Activated CD8-positive, alpha-beta memory T cell treated with anti-CD3 and anti-CD28 coated beads, Interleukin-2, amount 10 ng/mL, durations not matched to agents 7 days and 5 days (primary cell): ENCODE data around the gene MORN5. TPM values are rescaled to one million over a fixed set of nuclear protein-coding genes. Genes with fewer than 3 reads are reported as not detected.

ENCODE experiments used
- ATAC-seq: fragments of 150-1000 bp; cut with Tn5 transposase; one replicate; pipeline ENCODE4 v1.10.0; 2021; ENCODE audit warnings: moderate library complexity
- CTCF ChIA-PET: fragments of 350-600 bp; sonication (Branson Sonifier 250); formaldehyde crosslinking; loops from one replicate; lab custom pipeline; 2021; ENCODE audit warnings: antibody characterized with exemption; lab: Charles Lee
- DNase-seq: peaks from one replicate; pipeline ENCODE4 v3.0.0-alpha.2; 2020
- H3K27ac Mint-ChIP-seq: one replicate; pipeline ENCODE4 v1.8.0; 2021; ENCODE audit warnings: mild to moderate bottlenecking, mixed read lengths
- H3K27me3 Mint-ChIP-seq: one replicate; pipeline ENCODE4 v1.8.0; 2021; ENCODE audit warnings: mixed read lengths
- H3K36me3 Mint-ChIP-seq: one replicate; pipeline ENCODE4 v1.8.0; 2021; ENCODE audit warnings: mild to moderate bottlenecking, mixed read lengths
- H3K4me1 Mint-ChIP-seq: one replicate; pipeline ENCODE4 v1.8.0; 2021; ENCODE audit warnings: mixed read lengths
- H3K4me3 Mint-ChIP-seq: one replicate; pipeline ENCODE4 v1.8.0; 2021; ENCODE audit warnings: mild to moderate bottlenecking, moderate library complexity, mixed read lengths
- H3K9me3 Mint-ChIP-seq: one replicate; pipeline ENCODE4 v1.8.0; 2022; ENCODE audit warnings: low read depth, mixed read lengths
- total RNA-seq, 2 experiments: library from RNA; stranded (reverse); gene quantifications; one replicate each; pipeline ENCODE4 v1.2.3, GENCODE V29; 2021

Gene MORN5
- total RNA-seq, 2 experiments from 2014 or later, result not detected

- Mint-ChIP-seq H3K27ac (no peak overlapping the region), H3K9me3 (no peaks in the 10 kb centered on the region), H3K36me3 (no peaks in the 10 kb centered on the region), H3K27me3 (peaks cover 90% of the 10 kb centered on the region), H3K4me1 (peaks cover 21% of the 10 kb centered on the region), H3K4me3 (peak overlapping the region; percentile 36)
- CTCF ChIA-PET, result interaction anchor here (1.8 kb wide), 1 partner anchor 119 kb away, joined by 5 read pairs; no protein-coding TSS in a partner anchor
- DNase-seq (peak; percentile 46), ATAC-seq (no peak)
Observed at GRCh38 chr9:122218071-122218934, 58.6 kb downstream of the MORN5 start.

DNA sequence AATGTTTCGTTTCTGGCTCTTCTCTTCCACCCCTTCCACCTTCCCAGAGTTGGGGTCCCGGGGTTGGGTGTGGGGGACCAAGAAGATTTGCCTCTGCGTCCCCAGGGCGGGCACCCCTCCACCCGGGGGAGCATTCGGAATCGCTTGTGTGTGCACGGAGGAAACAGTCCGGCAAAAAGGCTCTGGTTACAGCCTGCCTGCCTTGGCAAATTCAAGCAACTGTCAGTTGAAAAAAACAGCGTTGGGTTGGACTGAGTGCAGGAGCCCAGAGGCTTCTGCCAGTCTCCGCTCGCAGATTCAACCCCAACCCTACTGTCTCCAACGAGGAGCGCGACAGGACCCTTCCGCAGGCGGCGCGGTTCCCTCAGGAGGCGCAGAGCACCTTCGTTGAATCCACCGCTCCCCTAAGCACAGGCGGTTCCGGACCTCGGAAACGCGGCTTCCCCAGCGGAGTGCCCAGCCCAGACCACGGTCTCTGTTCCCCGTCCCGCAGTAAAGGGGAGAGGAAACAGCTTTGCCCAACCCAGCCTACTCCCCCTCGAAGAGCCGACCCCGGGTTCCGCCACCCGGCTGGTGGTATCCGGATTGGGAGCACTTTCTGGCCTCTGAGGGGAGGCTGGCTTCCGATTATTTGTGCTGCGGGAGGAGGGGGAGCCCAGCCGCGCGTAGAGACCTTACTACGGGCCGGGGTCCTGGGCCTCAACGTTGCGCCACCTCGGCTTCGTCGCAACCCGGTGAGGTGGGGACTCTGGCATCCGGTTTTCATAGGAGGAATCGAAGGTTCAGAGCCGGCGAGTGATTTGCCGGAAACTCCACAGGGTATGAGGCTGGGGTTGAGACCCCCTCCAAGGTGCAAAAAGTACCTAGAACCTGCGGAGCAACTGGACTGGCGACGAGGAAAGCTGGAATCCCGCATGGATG, 59.5 kb downstream of the MORN5 start:
- DNase-seq, result no peak
- CTCF ChIA-PET, result no interaction called here
- peaks cover 93% of the 10 kb centered on the region for H3K27me3 Mint-ChIP-seq
- peak overlapping the region; percentile 36 for H3K4me3 Mint-ChIP-seq
- peak; percentile 30 for ATAC-seq
- H3K9me3 Mint-ChIP-seq, result no peaks in the 10 kb centered on the region
- H3K4me1 Mint-ChIP-seq, result peaks cover 21% of the 10 kb centered on the region
- H3K36me3 Mint-ChIP-seq, result no peaks in the 10 kb centered on the region
- no peak overlapping the region for H3K27ac Mint-ChIP-seq

DNA sequence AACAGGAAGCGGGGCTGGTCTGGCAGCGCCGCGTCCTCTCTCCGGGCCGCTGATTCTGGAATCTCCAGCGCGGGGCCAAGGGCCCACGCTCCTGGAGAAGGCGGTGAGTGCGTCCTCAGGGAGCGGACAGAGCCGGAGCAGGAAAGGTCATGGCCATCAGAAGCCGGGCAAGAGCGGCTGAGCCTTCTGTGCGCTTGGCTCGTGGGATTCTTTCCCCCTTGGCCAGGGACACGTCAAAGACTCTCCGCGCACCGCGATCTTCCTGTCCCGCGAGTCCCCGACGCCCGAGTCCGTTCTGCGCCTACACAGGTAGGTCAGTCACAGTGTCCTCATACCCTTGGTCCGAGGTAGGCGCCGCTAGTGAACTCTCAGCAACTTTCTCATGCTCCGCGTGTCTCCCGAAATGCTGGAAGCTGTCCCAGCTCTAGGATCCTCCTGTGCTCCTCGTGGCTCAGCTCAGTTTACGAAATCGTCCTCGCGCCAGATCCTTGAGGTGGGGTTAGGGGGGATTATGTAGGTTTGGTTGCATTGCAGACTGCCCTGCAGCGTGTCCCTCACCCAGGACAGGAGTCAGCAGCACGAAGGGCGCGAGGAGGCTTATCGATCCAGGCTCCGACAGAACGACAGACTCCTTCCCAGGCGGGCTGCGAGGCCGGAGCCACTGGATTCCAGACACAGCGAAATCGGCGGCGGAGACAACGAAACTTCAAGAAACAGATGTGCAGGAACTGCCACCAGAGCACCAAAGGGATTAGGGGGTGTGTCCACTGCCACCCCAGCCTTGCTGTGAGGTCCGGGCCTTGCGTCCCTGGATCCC, 60.4 kb downstream of the MORN5 start:
- Mint-ChIP-seq H3K27me3 (peaks cover 90% of the 10 kb centered on the region), H3K4me1 (peaks cover 19% of the 10 kb centered on the region), H3K9me3 (no peaks in the 10 kb centered on the region), H3K4me3 (no peak overlapping the region), H3K36me3 (no peaks in the 10 kb centered on the region), H3K27ac (no peak overlapping the region)
- CTCF ChIA-PET, result no interaction called here
- DNase-seq, result no peak
- ATAC-seq, result no peak

GRCh38 chr9:122220673-122221182, 61.0 kb downstream of the MORN5 start:
- no peak for DNase-seq
- H3K36me3 Mint-ChIP-seq, result no peaks in the 10 kb centered on the region
- no peak overlapping the region for H3K4me3 Mint-ChIP-seq
- H3K27me3 Mint-ChIP-seq, result peaks cover 90% of the 10 kb centered on the region
- no peak overlapping the region for H3K27ac Mint-ChIP-seq
- CTCF ChIA-PET, result no interaction called here
- H3K4me1 Mint-ChIP-seq, result peaks cover 19% of the 10 kb centered on the region
- no peak for ATAC-seq
- no peaks in the 10 kb centered on the region for H3K9me3 Mint-ChIP-seq

- CTCF ChIA-PET, result no interaction called here
- H3K27me3 Mint-ChIP-seq, result peaks cover 89% of the 10 kb centered on the region
- H3K4me3 Mint-ChIP-seq, result no peak overlapping the region
- ATAC-seq (no peak), DNase-seq (no peak)
- no peak overlapping the region for H3K27ac Mint-ChIP-seq
- H3K36me3 Mint-ChIP-seq, result no peaks in the 10 kb centered on the region
- H3K4me1 Mint-ChIP-seq, result peaks cover 20% of the 10 kb centered on the region
- H3K9me3 Mint-ChIP-seq, result no peaks in the 10 kb centered on the region
Observed at GRCh38 chr9:122221183-122221811, 61.6 kb downstream of the MORN5 start.

GRCh38 chr9:122222791-122223190, 63.1 kb downstream of the MORN5 start:
- H3K27ac Mint-ChIP-seq, result no peak overlapping the region
- CTCF ChIA-PET, result interaction anchor here (1.0 kb wide), 1 partner anchor 9 kb away, joined by 3 read pairs; no protein-coding TSS in a partner anchor
- no peak overlapping the region for H3K4me3 Mint-ChIP-seq
- DNase-seq, result no peak
- no peaks in the 10 kb centered on the region for H3K36me3 Mint-ChIP-seq
- peaks cover 90% of the 10 kb centered on the region for H3K27me3 Mint-ChIP-seq
- no peaks in the 10 kb centered on the region for H3K9me3 Mint-ChIP-seq
- peaks cover 24% of the 10 kb centered on the region for H3K4me1 Mint-ChIP-seq
- no peak for ATAC-seq

DNA sequence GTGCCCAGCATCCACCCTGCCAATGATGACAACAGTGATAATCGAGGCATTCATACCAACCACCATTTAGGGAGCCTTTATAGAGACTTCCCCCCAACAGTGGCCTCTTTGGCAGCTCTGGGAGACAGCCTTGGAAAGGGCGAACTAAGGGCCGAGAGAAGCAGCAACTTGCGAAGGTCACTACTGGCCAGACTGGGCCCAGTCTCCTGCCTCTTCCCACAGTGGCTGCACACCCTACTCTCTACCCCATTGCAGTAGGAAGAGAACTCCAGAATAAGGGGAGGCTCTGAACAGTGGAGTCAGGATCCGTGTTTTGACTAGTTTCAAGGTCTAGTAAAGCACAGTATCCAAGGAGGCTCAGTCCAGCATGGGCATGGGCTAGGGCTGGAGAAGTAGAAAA, 63.7 kb downstream of the MORN5 start:
- Mint-ChIP-seq H3K36me3 (no peaks in the 10 kb centered on the region), H3K27me3 (peaks cover 88% of the 10 kb centered on the region), H3K9me3 (no peaks in the 10 kb centered on the region), H3K4me1 (peaks cover 19% of the 10 kb centered on the region), H3K4me3 (no peak overlapping the region), H3K27ac (no peak overlapping the region)
- ATAC-seq, result no peak
- DNase-seq, result no peak
- CTCF ChIA-PET, result interaction anchor here (1.0 kb wide), 1 partner anchor 9 kb away, joined by 3 read pairs; no protein-coding TSS in a partner anchor

GRCh38 chr9:122225312-122226141, 65.8 kb downstream of the MORN5 start:
- no peaks in the 10 kb centered on the region for H3K9me3 Mint-ChIP-seq
- DNase-seq (no peak), ATAC-seq (no peak)
- H3K27me3 Mint-ChIP-seq, result peaks cover 67% of the 10 kb centered on the region
- no peak overlapping the region for H3K4me3 Mint-ChIP-seq
- CTCF ChIA-PET, result no interaction called here
- H3K4me1 Mint-ChIP-seq, result peaks cover 5% of the 10 kb centered on the region
- no peak overlapping the region for H3K27ac Mint-ChIP-seq
- H3K36me3 Mint-ChIP-seq, result no peaks in the 10 kb centered on the region

- H3K9me3 Mint-ChIP-seq, result no peaks in the 10 kb centered on the region
- ATAC-seq (no peak), DNase-seq (no peak)
- no peak overlapping the region for H3K27ac Mint-ChIP-seq
- H3K27me3 Mint-ChIP-seq, result peaks cover 61% of the 10 kb centered on the region
- CTCF ChIA-PET, result no interaction called here
- no peaks in the 10 kb centered on the region for H3K36me3 Mint-ChIP-seq
- no peak overlapping the region for H3K4me3 Mint-ChIP-seq
- peaks cover 5% of the 10 kb centered on the region for H3K4me1 Mint-ChIP-seq
Observed at GRCh38 chr9:122226142-122226757, 66.5 kb downstream of the MORN5 start.

DNA sequence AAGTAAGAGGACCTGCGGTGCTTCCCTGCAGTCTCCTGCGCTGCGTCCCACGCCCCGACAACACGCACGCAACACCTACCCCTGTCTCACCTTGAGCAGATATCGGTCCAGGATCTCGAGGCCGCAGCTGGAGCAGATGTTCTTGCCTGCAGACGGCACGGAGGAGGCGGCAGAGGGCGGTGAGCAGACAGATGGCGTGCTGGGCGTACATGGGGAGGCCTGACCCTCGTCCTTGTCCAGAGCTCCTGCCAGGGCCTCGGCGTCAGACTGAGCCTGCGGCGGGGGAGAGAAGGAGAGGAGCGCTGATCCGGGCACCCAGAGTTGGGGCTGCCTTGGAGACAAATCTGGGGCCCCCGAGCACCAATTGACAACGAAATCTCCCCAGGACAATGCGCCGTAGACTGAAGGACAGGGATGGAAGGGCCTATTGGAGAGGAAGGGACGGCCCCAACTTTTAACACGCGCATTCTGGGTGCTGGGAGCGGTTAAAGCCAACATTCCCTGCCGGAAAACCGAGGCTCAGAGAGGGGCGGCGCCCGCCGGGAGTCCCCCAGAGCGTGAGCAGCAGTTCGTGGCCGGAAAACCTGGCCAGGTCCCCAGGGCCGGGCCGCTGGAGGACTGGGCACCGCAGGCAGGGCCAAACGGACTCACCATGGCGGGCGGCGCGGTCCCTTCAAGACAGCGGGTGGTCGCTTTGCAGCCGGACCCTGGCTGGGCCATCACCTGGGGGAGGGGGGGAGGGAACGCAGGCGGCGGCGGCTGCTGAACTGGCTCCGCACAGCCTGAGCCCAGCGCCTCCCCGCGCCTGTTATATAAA, 67.3 kb downstream of the MORN5 start:
- no peak overlapping the region for H3K27ac Mint-ChIP-seq
- CTCF ChIA-PET, result no interaction called here
- no peaks in the 10 kb centered on the region for H3K9me3 Mint-ChIP-seq
- no peaks in the 10 kb centered on the region for H3K36me3 Mint-ChIP-seq
- peaks cover 59% of the 10 kb centered on the region for H3K27me3 Mint-ChIP-seq
- no peak overlapping the region for H3K4me3 Mint-ChIP-seq
- no peak for ATAC-seq
- no peak for DNase-seq
- H3K4me1 Mint-ChIP-seq, result peaks cover 5% of the 10 kb centered on the region

GRCh38 chr9:122227575-122227900, 67.8 kb downstream of the MORN5 start:
- Mint-ChIP-seq H3K36me3 (no peaks in the 10 kb centered on the region), H3K4me3 (no peak overlapping the region), H3K27ac (no peak overlapping the region), H3K9me3 (no peaks in the 10 kb centered on the region), H3K4me1 (peaks cover 5% of the 10 kb centered on the region), H3K27me3 (peaks cover 56% of the 10 kb centered on the region)
- DNase-seq (no peak), ATAC-seq (no peak)
- CTCF ChIA-PET, result no interaction called here
